ENCODE results near the gene CELF5.

DNA sequence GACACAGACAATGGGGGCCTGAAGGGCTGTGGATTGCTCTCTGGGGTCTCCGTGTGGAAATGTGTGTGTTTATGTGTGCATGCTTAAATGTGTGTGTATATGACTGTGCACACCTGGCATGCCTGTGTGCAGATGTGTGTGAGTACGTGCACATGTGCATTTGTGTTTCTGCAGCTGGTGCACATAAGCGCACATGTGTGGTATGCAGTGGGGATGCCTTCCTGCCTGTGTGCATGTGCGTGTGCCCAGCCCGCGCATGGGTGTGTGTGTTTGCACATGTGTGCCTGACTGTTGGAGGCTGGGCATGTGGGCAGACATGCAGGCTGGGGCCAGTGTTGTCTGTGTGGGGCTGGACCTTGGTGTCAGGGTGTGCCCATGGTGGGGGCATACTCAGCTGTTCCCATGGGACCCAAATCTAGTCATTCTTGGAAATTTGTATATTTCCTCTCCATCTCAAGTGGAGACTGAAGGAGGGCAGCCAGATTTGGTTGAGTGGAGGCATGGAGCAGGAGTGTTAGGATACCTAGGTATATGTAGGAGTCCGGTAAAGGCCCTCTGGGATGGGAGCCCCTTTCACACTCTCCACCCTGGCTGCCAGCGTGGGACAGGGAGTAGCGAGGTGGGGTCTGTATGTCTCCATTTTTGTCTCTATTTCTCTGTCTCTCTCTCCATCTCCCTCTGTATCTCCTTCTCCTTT, 49.9 kb downstream of the CELF5 start:
- TF ChIP-seq, protein P1, sequence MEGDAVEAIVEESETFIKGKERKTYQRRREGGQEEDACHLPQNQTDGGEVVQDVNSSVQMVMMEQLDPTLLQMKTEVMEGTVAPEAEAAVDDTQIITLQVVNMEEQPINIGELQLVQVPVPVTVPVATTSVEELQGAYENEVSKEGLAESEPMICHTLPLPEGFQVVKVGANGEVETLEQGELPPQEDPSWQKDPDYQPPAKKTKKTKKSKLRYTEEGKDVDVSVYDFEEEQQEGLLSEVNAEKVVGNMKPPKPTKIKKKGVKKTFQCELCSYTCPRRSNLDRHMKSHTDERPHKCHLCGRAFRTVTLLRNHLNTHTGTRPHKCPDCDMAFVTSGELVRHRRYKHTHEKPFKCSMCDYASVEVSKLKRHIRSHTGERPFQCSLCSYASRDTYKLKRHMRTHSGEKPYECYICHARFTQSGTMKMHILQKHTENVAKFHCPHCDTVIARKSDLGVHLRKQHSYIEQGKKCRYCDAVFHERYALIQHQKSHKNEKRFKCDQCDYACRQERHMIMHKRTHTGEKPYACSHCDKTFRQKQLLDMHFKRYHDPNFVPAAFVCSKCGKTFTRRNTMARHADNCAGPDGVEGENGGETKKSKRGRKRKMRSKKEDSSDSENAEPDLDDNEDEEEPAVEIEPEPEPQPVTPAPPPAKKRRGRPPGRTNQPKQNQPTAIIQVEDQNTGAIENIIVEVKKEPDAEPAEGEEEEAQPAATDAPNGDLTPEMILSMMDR (IDR thresholded peaks at IDR 0.05) = no peak
- TF ChIP-seq ZFX (IDR thresholded peaks at IDR 0.05; ENCODE audit: borderline replicate concordance) = no peak

All from 22Rv1 (cell line).